Adrenal gland (tissue), 5 donors: ENCODE results near the gene FHIT.

Source experiments
- CTCF ChIP-seq, 6 experiments: fragments of 450-650 bp in 4 of 6; fragments of 200-600 bp in 2 of 6; sonication (generic) in 1 of 6; IDR thresholded peaks; 1 replicate in 5 of 6; 2 replicates in 1 of 6; pipeline versions ENCODE4 v1.5.1 to v1.8.0; 2016 to 2021; ENCODE audit warnings: antibody characterized with exemption in 6 of 6, mild to moderate bottlenecking in 2 of 6, moderate library complexity in 1 of 6
- POLR2A ChIP-seq, 2 donors: fragments of 450-650 bp; IDR thresholded peaks; one replicate each; pipeline ENCODE4 v1.6.1; 2017; ENCODE audit warnings: antibody characterized with exemption in 2 of 2, mild to moderate bottlenecking in 2 of 2, moderate library complexity in 1 of 2
- donor health status: DM: no; HTN: no; CAD: no.

DNA sequence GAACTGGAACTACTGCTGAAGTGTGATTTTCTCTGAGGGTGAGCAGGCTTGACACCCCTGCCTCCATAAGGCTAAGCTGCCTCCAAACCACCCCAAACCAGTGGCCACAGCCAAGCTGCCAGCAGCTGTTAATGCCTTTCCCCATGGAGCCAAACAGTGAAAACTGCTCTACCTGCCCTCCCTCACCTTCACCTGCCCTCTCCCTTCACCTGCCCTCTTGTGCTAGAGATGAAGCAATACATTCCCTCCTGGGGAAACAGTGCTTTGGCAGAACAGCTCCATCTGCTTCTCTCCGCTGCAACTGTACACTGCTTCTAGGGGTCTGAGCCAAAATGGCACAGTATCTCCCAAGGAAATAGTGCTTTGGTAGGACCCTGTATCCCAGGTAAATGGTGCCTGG, 374.1 kb downstream of the FHIT start:
- TF ChIP-seq CTCF (IDR thresholded peaks at IDR 0.05) (no peak), POLR2A (IDR thresholded peaks at IDR 0.05) (no peak)
